Mesendoderm (in vitro differentiated cells): ENCODE data around the gene LRFN4.

Experiments used
- DNase-seq: peaks from one replicate; pipeline ENCODE4 v3.0.0; 2013
- H2AK5ac ChIP-seq: 2 replicates; pipeline ENCODE4 v1.6.1; 2013; ENCODE audit warnings: low read length, inconsistent platforms
- H2BK120ac ChIP-seq: 2 replicates; pipeline ENCODE4 v1.6.1; 2013; ENCODE audit warnings: low read depth, mild to moderate bottlenecking, low read length, moderate library complexity, mixed read lengths
- H2BK15ac ChIP-seq: replicated peaks from 2 replicates; pipeline ENCODE4 v1.6.1; 2013; ENCODE audit warnings: low read depth, mild to moderate bottlenecking, moderate library complexity
- H2BK5ac ChIP-seq: 2 replicates; pipeline ENCODE4 v1.6.1; 2013; ENCODE audit warnings: low read length, inconsistent platforms
- H3K18ac ChIP-seq: 2 replicates; pipeline ENCODE4 v1.6.1; 2013; ENCODE audit warnings: mild to moderate bottlenecking, low read length, mixed read lengths
- H3K23ac ChIP-seq: one replicate; pipeline ENCODE4 v1.6.1; 2013; ENCODE audit warnings: low read length
- H3K27ac ChIP-seq: 2 replicates; pipeline ENCODE4 v1.5.1; 2013; ENCODE audit warnings: low read depth, mild to moderate bottlenecking, inconsistent platforms, low read length, moderate library complexity
- H3K27me3 ChIP-seq: 2 replicates; pipeline ENCODE4 v1.6.1; 2013; ENCODE audit warnings: low read length, control low read depth, mild to moderate bottlenecking, inconsistent platforms; ENCODE audit not compliant: insufficient read depth, poor library complexity
- H3K36me3 ChIP-seq: 2 replicates; pipeline ENCODE4 v1.6.1; 2013; ENCODE audit warnings: low read length, inconsistent platforms; ENCODE audit not compliant: control insufficient read depth, insufficient read depth
- H3K4ac ChIP-seq: one replicate; pipeline ENCODE4 v1.6.1; 2013; ENCODE audit warnings: low read depth, mild to moderate bottlenecking, low read length, moderate library complexity
- H3K4me1 ChIP-seq: 2 replicates; pipeline ENCODE4 v1.6.1; 2013; ENCODE audit warnings: low read depth, low read length, inconsistent platforms; ENCODE audit not compliant: control insufficient read depth
- H3K4me2 ChIP-seq: 2 replicates; pipeline ENCODE4 v1.6.1; 2013; ENCODE audit warnings: low read length
- H3K4me3 ChIP-seq: 2 replicates; pipeline ENCODE4 v1.5.1; 2013; ENCODE audit warnings: mild to moderate bottlenecking, low read length
- H3K56ac ChIP-seq: one replicate; pipeline ENCODE4 v1.6.1; 2013; ENCODE audit warnings: low read length
- H3K79me1 ChIP-seq: 2 replicates; pipeline ENCODE4 v1.6.1; 2013; ENCODE audit warnings: low read length, inconsistent platforms
- H3K79me2 ChIP-seq: 2 replicates; pipeline ENCODE4 v1.6.1; 2013; ENCODE audit warnings: mild to moderate bottlenecking, low read length; ENCODE audit not compliant: control insufficient read depth, insufficient read depth
- H3K9ac ChIP-seq: 2 replicates; pipeline ENCODE4 v1.6.1; 2013; ENCODE audit warnings: low read length, inconsistent platforms
- H4K5ac ChIP-seq: one replicate; pipeline ENCODE4 v1.6.1; 2013; ENCODE audit warnings: low read length
- H4K8ac ChIP-seq: one replicate; pipeline ENCODE4 v1.6.1; 2013; ENCODE audit warnings: low read depth, mild to moderate bottlenecking, control low read depth, low read length, moderate library complexity
- WGBS: extraction: QIAGEN DNeasy Blood & Tissue Kit; methylation state at CpG from one replicate; pipeline ENCODE4 v1.1.7; 2013; ENCODE audit warnings: low lambda C conversion rate, missing lambda C conversion rate; ENCODE audit not compliant: insufficient coverage; ENCODE audit errors: extremely low coverage; 5-methylcytosine and 5-hydroxymethylcytosine counted together

LRFN4 gene

GRCh38 chr11:66850588-66851238 is 6.2 kb upstream of the LRFN4 start:
- no peak overlapping the region for H2BK15ac ChIP-seq
- H3K4ac ChIP-seq, result no peak overlapping the region
- H3K4me1 ChIP-seq, result peaks cover 2% of the 10 kb centered on the region
- H3K27ac ChIP-seq, result no peak overlapping the region
- H3K36me3 ChIP-seq, result peaks cover 1% of the 10 kb centered on the region
- no peak overlapping the region for H4K8ac ChIP-seq
- H3K27me3 ChIP-seq, result no peaks in the 10 kb centered on the region
- no peaks in the 10 kb centered on the region for H3K79me1 ChIP-seq
- no peak overlapping the region for H3K4me3 ChIP-seq
- H2BK5ac ChIP-seq, result no peak overlapping the region
- no peak overlapping the region for H2AK5ac ChIP-seq
- H2BK120ac ChIP-seq, result no peak overlapping the region
- H4K5ac ChIP-seq, result no peak overlapping the region
- H3K56ac ChIP-seq, result no peak overlapping the region
- no peak overlapping the region for H3K9ac ChIP-seq
- no peak for DNase-seq
- H3K79me2 ChIP-seq, result no peaks in the 10 kb centered on the region
- no CpG with 5 or more reads among the region's 23 CpGs for WGBS
- H3K23ac ChIP-seq, result no peak overlapping the region
- no peak overlapping the region for H3K18ac ChIP-seq
- H3K4me2 ChIP-seq, result no peak overlapping the region

- Histone ChIP-seq H3K27me3 (no peaks in the 10 kb centered on the region), H3K27ac (no peak overlapping the region), H2BK120ac (no peak overlapping the region), H3K4me3 (no peak overlapping the region), H2BK5ac (no peak overlapping the region), H3K79me1 (no peaks in the 10 kb centered on the region), H4K8ac (no peak overlapping the region), H3K4me2 (no peak overlapping the region), H3K4ac (no peak overlapping the region), H3K9ac (no peak overlapping the region), H3K23ac (no peak overlapping the region), H3K56ac (no peak overlapping the region), H2AK5ac (no peak overlapping the region), H3K4me1 (peaks cover 2% of the 10 kb centered on the region), H2BK15ac (no peak overlapping the region), H4K5ac (no peak overlapping the region), H3K18ac (no peak overlapping the region), H3K79me2 (no peaks in the 10 kb centered on the region), H3K36me3 (peaks cover 1% of the 10 kb centered on the region)
- WGBS, result no CpG with 5 or more reads among the region's 4 CpGs
- DNase-seq, result no peak
Observed at GRCh38 chr11:66851239-66851596, 5.6 kb upstream of the LRFN4 start.

GRCh38 chr11:66851698-66852465 is 5.0 kb upstream of the LRFN4 start:
- H3K4me1 ChIP-seq, result peaks cover 2% of the 10 kb centered on the region
- peak; percentile 60 for DNase-seq
- H3K27me3 ChIP-seq, result no peaks in the 10 kb centered on the region
- no peak overlapping the region for H3K4ac ChIP-seq
- no peak overlapping the region for H3K4me3 ChIP-seq
- no peak overlapping the region for H3K9ac ChIP-seq
- no peak overlapping the region for H3K18ac ChIP-seq
- no peaks in the 10 kb centered on the region for H3K79me2 ChIP-seq
- no peaks in the 10 kb centered on the region for H3K36me3 ChIP-seq
- H3K23ac ChIP-seq, result no peak overlapping the region
- H4K8ac ChIP-seq, result no peak overlapping the region
- no peak overlapping the region for H3K56ac ChIP-seq
- no peak overlapping the region for H3K4me2 ChIP-seq
- no peak overlapping the region for H4K5ac ChIP-seq
- no peaks in the 10 kb centered on the region for H3K79me1 ChIP-seq
- no peak overlapping the region for H2AK5ac ChIP-seq
- WGBS, result no CpG with 5 or more reads among the region's 26 CpGs
- H2BK5ac ChIP-seq, result no peak overlapping the region
- no peak overlapping the region for H2BK120ac ChIP-seq
- H3K27ac ChIP-seq, result no peak overlapping the region
- H2BK15ac ChIP-seq, result no peak overlapping the region

- Histone ChIP-seq H3K23ac (no peak overlapping the region), H3K4me2 (no peak overlapping the region), H4K5ac (no peak overlapping the region), H2BK15ac (no peak overlapping the region), H3K27me3 (no peaks in the 10 kb centered on the region), H3K27ac (no peak overlapping the region), H2BK120ac (no peak overlapping the region), H3K4me1 (peaks cover 2% of the 10 kb centered on the region), H3K79me2 (no peaks in the 10 kb centered on the region), H3K36me3 (no peaks in the 10 kb centered on the region), H3K18ac (no peak overlapping the region), H3K79me1 (no peaks in the 10 kb centered on the region), H4K8ac (no peak overlapping the region), H2BK5ac (no peak overlapping the region), H3K4me3 (no peak overlapping the region), H2AK5ac (no peak overlapping the region), H3K9ac (no peak overlapping the region), H3K4ac (no peak overlapping the region), H3K56ac (no peak overlapping the region)
- no peak for DNase-seq
- WGBS, result no CpG with 5 or more reads among the region's 26 CpGs
Observed at GRCh38 chr11:66852466-66853241, 4.2 kb upstream of the LRFN4 start.

- Histone ChIP-seq H3K9ac (no peak overlapping the region), H4K5ac (no peak overlapping the region), H2BK5ac (no peak overlapping the region), H2AK5ac (no peak overlapping the region), H3K27ac (no peak overlapping the region), H3K18ac (no peak overlapping the region), H3K27me3 (no peaks in the 10 kb centered on the region), H3K79me2 (peaks cover 5% of the 10 kb centered on the region), H3K4me2 (no peak overlapping the region), H3K4me3 (no peak overlapping the region), H3K4me1 (peaks cover 2% of the 10 kb centered on the region), H3K79me1 (no peaks in the 10 kb centered on the region), H3K23ac (no peak overlapping the region), H3K4ac (no peak overlapping the region), H3K36me3 (no peaks in the 10 kb centered on the region), H3K56ac (no peak overlapping the region), H2BK120ac (no peak overlapping the region), H2BK15ac (no peak overlapping the region), H4K8ac (no peak overlapping the region)
- DNase-seq, result no peak
- no CpG with 5 or more reads among the region's 26 CpGs for WGBS
Observed at GRCh38 chr11:66853242-66854229, 3.3 kb upstream of the LRFN4 start.
